Esophagus mucosa (tissue), 1 donor: ENCODE results near the gene KRT36. TPM values are rescaled to one million over a fixed set of nuclear protein-coding genes. Genes with fewer than 3 reads are reported as not detected.
A peak's percentile ranks its signal among the peaks of the same experiment; 100 is the strongest.

Experiments used
- ATAC-seq: fragments of 200-7000 bp; cut with Tn5 transposase; one replicate; pipeline ENCODE4 v1.9.1; 2020
- total RNA-seq: library from RNA; stranded (reverse); gene quantifications from one replicate; pipeline ENCODE4 v1.2.4, GENCODE V29; 2023
- donor health status: DM: yes; HTN: yes; CAD: no.

Gene KRT36
- not detected for total RNA-seq

DNA sequence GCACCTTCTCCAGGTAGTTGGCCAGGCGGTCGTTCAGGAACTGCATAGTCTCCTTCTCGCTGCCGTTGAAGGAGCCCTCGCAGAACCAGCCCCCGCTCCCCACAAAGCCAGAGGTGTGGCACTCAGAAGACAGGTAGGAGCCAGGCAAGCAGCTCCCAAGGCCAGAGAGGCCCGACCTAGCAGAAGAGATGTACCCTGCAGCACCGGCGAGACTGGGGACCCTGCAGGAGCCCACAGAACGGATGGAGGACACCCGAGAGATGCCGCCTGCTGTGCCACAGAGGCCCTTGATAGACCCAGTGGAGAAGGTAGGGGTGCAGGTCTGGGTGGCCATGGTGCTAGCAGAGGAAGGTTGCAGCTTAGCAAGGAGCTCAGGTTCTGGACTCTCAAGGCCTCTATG, at the start of gene KRT36:
KRT36 (minus strand) TSS at position 380 of the 400 bp plus-strand sequence; CDS start at position 334, 46 bp downstream.
- no peak for ATAC-seq

DNA sequence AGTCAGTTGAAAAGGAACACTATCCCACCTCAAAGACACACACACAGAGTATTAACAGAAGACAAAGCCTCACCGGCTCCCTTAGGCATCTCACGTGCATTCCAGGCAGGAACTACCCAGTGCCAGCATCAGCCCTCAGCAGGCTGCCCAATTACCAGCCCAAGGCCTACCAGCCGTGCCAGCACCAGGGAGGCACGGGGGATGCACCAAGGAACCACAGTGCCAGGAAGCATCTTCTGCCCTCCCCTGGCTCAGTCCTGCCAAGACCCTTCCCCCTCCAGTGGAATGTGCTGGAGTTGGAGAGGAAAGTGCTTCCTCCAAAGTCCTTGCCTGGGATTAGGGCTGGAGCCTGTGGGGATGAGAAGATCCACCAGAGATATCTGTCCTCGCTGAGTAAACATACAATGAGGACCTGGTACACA, 49.4 kb upstream of the KRT36 start:
- no peak for ATAC-seq

DNA sequence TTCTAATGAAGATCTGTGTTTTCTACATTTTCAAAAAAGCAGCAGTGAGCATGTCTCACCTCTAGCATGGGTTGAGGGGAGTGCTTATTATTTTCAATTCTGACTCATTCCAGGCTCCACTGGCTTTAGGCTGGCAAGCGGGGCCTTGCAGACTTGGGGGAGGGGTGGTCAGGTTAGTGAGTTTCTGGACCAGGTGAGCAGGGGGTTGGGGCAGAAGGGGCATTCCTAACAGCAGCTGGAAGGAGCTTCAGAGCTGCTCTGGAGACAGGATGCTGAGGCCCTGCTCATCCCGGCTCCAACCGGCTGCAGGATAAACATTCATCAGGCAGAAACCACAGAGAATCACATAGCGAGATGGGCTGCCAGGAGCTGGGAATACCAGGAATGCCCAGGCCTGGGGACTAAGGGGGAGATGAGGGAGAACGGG, 48.9 kb upstream of the KRT36 start:
- peak; percentile 19 for ATAC-seq

DNA sequence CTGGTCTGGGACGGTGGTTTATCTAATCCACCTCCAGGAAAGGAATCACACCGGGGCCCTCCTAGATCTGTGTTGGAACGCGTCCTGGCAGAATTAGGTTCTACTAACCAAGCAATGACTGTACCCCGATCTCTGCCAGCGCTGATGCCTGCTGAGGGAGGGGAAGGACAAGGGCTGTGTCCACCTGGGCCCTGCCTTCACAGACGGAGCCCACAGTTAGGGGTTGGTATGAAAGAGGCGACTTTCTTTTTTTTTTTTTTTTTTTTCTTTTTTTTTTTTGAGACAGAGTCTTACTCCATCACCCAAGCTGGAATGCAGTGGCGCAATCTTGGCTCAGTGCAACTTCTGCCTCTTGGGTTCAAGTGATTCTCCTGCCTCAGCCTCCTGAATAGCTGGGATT, 48.3 kb upstream of the KRT36 start:
- peak; percentile 72 for ATAC-seq

DNA sequence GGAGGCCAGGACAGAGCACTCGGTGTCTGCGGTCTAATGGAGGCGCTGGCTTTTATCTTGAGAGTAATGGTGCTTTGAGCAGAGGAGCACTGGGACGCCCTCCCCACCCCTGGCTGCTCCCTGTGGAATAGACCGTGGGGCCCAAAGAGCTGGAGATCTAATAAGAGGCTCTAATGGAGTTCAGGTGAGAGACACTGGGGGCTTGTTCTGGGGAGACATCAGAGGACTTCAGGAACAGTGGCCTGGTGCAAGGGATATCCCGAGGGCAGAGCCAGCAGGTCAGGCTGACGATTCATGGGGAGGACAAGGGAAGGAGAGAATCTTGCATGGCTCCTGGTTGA, 47.9 kb upstream of the KRT36 start:
- no peak for ATAC-seq

DNA sequence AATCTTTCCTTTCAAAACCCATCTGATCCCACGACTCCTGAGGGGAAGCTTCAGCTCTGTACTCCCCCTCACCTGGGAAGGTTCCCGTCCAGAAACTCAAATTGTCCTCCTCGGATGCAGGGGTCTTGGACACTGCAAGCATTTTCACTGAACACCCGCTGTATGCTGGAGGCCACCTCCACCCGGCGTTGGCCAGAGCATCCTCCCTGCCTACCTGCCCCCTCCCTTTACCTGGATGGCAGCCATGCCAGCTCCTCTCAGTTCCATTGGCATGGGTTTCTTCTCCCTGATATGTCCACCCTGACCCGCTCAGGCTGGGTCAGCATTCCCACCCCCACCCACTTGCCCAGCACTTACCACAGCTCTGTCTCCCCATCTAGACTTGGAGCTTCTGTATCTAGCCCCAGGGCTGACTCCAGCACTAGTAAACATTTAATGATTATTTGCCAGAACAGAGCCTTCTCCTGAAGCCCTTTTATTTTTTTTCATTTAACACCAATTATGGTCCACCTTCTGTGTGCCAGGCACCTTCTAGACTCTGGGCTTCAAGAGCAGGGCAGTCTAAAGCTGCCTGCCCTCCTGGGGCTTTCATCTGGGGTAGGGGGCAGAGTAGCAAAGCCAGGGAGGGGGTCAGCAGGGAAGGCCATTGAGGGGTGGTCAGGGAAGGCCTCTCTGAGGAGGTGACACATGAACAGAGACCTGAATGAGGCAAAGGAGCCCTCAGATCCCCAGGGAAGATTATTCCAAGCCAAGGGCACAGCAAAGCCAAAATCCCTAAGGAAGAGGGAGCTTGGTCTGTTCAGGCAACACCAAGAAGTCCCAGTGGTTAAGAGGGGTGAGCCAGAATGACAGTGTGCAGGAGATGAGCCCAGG, 47.3 kb upstream of the KRT36 start:
- no peak for ATAC-seq

DNA sequence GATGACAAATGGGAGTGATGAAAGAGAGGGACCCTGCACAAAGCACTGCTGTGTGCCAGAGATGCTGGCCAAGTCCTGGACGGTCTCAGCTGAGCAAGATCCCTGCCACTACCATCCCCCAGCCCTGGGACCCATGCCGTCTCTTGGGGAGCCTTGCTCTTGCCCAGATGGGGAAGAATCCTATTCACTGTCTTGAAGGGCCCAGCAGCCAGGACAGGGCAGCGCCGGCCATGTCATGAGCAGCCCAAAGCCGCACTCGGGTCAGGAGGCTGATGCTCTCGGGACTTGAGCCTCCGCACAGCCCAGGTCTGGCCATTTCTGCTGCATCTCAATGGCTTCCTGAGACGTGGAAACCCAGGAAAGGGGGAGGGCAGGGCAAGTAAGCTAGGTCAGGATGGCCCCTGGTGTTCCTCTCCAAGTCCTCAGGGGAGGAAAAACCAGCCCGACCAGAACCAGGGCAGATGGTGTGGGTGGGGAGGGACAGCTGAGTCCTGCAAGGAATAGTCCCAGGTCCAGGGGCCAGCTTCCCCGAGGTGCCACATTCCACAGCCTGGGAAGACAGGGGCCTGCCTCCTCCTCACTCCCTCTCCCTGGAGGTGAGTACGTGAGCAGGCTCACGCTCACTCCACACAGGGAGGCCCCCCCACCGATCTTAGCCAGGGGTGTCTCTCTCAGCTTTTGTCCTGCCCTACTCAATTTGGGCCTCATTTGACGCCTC, 46.2 kb upstream of the KRT36 start:
- ATAC-seq, result no peak

DNA sequence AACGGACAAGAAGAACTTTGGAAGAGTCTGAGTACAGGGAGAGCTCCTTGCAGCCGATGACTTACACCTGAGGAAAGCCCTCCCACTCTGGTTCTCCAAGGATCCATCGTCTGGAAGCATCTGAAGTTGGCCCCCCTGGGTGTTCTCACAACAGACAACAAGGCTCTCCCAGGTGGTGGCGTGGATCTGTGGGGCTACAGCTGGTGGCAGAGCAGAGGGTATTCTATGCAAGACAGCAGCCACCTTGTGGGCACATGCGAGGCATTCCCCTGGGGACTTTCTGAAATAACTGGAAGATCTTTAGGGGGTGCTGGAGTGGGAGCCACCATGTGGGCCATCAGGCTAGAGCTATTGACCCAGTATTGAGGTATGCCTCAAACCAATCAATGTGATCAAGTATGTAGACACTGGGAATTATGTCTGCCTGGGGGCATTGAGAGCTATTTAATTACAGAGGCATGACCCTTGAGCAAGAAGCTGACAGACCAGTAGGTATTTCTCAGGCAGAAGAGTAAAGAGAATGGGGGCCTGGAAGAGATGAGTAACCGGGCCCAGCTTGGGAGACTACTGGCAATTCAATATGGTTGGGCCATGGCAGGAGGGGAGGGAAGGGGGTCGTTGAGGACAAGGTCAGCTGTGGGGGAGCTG, 45.3 kb upstream of the KRT36 start:
- ATAC-seq, result no peak

DNA sequence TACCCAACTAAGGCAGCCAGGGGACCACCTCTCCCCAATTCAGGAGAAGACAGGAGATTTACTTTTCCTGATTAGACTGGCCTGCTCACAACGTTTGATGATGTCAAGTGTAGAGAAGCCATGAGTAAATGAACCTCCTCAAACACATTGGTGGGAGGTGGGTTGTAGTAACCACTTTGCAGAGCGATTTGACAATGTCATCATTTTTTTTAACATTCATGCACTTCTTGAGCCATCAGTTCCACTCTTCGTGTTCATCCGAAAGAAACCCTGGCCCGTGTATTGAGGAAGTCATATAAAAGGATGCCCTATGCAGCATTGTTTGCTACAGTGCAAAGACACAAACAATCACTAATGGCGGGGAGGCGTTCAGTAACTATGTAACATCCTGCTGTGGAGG, 43.9 kb upstream of the KRT36 start:
- ATAC-seq, result no peak

DNA sequence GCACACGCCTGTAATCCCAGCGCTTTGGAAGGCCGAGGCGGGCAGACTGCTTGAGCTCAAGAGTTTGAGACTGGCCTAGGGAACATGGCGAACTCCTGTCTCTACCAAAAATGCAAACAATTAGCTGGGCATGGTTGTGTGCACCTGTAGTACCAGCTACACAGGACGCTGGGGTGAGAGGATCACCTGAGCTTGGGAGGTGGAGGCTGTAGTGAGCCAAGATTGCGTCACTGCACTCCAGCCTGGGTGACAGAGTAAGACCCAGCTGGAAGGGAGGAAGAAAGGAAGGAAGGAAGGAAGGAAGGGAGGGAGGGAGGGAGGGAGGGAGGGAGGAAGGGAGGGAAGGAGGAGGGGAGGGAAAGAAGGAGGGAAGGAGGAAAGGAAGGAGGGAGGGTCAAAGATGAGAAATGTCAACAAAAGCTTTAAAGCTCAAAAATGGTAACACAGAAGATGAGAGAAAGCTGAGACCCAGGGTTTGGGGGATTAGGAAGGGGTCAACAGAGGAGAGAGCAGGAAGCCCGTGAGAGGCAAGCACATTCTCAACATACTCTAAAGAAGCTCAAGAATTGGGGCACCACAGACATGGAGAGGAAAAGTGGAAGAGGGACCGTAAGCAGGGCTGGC, 43.3 kb upstream of the KRT36 start:
- ATAC-seq, result peak; percentile 31

DNA sequence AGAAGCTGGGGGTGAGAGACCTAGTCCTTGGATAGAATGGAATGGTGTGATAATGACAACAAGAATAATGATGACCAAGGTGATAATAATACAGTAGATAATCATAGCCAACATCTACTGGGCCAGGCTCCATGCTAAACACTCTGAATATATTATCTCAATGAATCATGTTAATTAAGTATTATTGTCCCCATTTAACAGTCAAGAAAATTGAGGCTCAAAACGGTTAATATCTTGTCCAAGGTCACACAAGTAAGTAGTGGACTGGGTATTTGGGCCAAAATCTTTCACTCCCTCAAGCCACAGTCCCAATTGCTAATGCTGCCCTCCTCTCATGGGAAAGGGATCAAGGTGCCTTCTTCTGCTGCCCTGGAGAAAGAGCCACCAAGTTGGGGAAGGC, 42.3 kb upstream of the KRT36 start:
- ATAC-seq, result no peak

DNA sequence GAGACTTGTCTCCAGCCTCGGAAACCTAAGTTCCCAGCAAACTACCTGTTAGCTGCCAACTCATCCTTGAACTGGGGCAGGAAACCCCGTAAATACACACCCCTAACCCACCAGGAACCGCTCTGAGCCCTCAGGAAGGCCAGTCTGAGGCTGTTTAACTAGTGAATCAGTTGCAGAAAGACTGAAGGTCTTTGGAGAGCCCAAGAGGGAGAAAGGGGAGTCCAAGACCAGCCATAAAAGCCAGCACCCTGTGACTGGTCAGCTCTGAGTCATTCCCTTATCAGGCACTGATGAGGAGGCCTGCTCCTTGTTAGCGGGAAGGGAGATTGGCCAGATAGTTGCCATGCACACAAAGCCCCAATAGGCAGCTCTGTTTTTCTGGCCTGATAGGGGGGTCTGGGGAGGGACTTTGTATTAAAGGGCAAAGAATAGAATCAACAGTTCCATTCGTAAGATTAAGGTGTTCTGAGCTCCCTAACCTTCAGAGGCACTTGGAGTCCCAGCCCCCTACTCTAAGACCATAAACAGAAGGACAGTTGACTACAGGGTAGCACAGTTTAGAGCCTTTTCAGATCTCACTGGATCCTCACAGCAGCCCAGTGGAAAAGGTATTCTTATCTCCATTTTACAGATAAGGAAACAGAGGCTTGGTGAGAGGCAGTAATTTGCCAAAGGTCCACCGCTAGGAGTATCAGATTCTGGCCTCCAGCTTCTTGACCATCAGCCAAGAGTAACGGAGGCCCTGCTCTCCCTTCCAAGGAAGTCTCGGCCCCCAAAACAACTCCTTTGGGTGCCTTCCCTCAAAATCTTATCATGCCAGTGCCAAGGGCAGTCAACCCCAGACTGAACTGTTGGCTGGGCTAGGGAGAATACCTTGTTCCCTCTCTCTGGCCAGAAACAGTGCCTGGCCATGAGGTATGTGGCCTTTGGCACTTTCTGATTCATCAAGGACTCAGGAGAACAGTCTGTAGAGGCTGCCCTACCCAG, 40.6 kb upstream of the KRT36 start:
- no peak for ATAC-seq

DNA sequence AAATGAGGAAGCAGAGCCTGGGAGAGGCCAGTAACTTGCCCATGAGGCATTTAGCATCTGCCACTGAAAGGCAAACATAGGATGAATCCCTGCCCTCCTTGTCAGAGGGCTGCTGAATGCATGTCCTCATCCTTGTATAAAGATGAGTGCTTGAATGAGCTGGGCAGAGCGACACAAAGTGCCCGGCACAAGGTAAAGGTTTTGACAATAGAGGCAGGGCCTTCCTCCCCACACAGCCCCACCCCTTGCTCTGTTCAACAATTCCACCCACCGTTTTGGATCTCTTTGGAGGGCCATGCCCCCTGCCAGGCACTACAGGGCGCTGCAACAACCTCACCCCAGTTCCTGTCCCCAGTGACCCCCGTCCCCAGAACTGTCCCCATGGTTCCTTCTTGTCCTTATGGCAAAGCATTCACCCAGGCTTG, 39.8 kb upstream of the KRT36 start:
- no peak for ATAC-seq

DNA sequence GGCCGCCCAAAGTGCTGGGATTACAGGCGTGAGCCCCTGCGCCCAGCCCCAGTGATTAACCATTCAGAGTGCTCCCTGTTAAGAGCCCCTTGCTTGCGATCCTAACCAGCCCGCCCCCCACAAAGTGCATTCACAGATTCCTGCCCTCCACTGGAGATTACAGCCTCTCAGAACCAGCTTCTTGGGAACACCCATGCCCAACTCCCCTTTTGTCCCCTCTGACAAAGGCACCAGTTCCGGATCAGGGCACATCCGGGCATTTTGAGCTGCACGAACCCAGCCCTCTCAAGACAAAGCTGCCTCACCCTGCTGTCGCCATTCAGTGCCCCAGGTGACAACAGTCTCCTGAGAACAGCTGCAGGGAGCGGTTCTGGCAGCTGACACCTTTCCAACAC, 39.2 kb upstream of the KRT36 start:
- ATAC-seq, result peak; percentile 17

DNA sequence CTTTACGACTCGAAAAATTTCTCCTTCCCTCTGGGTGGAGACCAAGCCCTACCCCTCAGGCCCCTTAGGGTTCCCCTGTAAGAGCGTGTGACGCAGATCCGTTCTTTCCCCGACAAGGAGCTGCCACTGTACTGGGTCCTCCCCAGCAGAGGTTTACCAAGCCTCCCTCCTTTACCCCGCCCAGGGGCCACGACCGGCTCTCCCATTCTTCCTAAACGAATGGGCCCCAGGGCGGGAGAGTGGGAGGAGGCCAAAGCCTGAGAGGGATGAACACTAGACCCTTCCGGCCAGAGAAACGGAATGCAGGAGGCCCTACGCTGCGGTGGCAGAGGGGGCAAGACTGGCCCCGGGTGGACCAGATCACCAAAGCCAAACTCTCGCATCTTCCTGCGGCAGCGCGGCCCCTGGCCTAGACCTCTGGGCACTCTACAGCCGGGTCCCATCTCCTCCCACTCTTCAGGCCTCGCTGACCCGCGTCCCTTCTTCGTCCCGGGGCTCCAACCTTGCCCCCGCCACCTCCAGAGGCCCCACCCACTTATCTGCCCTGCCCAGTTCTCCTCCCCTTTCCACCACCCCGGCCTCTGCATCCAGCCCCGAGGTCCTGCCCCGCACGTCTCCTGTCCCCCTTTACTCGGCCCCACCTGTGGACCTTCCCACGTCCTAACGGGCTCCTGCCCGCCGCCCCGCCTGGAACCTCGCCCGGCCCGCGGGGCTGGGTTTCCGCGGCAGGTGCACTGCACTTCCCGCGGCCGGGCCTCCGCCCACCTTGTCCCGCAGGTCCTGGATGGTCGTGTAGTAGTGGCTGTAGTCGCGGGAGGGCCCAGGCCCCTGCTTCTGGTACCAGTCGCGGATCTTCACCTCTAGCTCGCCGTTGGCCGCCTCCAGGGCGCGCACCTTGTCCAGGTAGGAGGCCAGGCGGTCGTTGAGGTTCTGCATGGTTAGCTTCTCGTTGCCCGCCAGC, 37.6 kb upstream of the KRT36 start:
- peak; percentile 15 for ATAC-seq

DNA sequence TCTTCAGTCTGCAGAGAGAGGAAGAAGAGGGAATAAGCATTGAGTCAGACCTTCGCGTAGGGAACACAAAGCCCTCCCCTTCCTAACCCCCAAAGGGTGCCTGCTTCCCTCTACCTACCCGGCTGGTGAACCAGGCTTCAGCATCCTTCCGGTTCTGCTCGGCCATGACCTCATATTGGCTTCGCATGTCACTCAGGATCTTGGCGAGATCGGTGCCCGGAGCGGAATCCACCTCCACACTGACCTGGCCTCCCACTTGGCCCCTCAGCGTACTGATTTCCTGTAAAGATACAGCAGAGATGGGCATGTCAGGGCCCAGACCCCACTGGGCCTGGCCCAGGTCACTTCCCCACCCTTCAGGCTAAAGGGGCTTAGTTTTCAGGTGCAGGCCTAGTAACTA, 34.6 kb upstream of the KRT36 start:
- ATAC-seq, result no peak

DNA sequence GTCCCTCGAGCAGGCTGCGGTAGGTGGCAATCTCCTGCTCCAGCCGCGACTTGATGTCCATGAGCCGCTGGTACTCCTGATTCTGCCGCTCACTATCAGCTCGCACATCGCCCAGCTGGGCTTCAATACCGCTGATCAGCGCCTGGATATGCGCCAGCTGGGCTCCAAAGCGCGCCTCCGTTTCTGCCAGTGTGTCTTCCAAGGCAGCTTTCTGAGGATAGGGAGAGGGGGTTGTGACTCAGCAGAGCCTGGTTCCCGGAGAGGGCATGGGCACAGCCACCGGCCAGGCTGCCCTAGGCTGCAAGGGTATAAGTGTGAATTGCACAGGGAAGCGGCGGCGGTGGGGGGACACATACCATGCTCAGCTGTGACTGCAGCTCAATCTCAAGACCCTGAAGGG, 34.1 kb upstream of the KRT36 start:
- ATAC-seq, result no peak

DNA sequence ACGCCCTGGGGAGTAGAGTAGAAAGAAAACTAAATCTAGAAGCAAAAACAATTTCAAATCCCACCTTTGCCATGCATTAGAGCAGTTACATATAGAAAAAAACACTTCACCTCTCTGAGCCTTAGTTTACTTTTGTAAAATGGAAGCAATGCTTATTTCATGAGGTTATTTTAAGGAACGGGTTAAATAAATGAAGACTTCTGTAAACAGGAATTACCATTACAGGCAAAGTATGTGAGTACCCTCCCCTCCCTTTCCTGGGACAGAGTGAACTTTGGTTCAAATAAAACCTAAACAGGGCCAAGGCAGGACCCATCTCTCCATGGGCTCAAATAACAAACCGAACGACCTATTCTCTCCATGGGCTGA, 33.5 kb upstream of the KRT36 start:
- ATAC-seq, result no peak

DNA sequence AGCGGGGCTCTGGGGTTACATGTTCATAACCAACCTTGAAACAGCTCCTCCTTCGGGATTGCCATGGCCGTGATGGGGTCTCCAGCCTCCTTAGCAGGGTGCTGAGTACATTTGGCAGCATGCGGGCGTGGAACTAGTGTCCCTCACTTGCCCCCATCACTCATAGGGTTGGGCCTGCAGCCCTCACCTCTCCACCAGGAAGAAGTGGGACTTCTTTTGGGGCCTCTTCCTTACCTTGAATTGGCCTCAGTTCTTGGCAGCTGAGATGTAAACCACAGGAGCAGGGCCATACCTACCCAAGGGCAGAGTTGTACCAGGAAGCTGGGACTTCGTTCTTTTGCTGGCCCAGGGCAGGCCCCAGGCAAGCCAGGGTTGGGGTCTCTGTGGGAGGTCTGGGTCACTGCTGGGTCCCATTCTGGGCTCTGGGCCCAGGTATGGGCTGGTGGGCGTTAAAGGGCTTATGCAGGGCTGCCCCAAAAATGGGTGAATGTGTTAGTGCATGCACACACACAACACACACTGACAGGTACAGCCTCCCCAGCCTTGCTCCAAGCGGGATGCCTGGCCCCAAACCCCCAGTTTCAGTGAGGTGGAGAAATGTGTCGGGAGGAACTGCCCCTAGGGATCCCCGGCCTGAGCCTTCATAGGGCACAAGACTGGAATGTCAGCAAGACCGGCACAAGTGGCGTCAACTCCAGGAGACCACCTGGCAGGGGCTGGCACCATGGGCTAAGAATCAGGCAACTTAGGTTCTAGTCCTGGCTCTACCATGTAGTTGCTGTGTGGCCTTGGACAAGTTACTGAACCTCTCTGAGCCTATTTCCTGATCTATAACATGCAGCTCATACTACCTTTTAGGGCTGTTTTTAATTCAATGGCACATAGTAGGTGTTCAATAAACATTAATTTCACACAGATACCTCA, 32.9 kb upstream of the KRT36 start:
- peak; percentile 20 for ATAC-seq
